Stimulated activated naive CD8-positive, alpha-beta T cell treated with anti-CD3 and anti-CD28 coated beads, Interleukin-15, amount 100 ng/mL, for 72 hours (primary cell): Measurements from ENCODE around the gene TMEM53.
"Not testable (repeated sequence)": the region's sequence is repeated elsewhere in the genome, so short reads cannot be mapped to it uniquely, and the experiment has no call there.

Experiments
- ATAC-seq: fragments of 150-1000 bp; cut with Tn5 transposase; 2 replicates; pipeline ENCODE4 v1.10.0; 2021; ENCODE audit warnings: mild to moderate bottlenecking, moderate library complexity
- DNase-seq, 2 donors: peaks; one replicate each; pipeline ENCODE4 v3.0.0; 2021 to 2022
- H3K27ac Mint-ChIP-seq, 2 donors: one replicate each; pipeline ENCODE4 v1.8.0; 2022; ENCODE audit warnings: mild to moderate bottlenecking in 2 of 2, mixed read lengths in 2 of 2, moderate library complexity in 2 of 2
- H3K27me3 Mint-ChIP-seq: one replicate; pipeline ENCODE4 v1.8.0; 2022; ENCODE audit warnings: mixed read lengths
- H3K4me1 Mint-ChIP-seq: one replicate; pipeline ENCODE4 v1.8.0; 2022; ENCODE audit warnings: mild to moderate bottlenecking, mixed read lengths
- H3K4me3 Mint-ChIP-seq, 2 donors: one replicate each; pipeline ENCODE4 v1.8.0; 2022; ENCODE audit warnings: mild to moderate bottlenecking in 2 of 2, mixed read lengths in 2 of 2, moderate library complexity in 1 of 2
- H3K9me3 Mint-ChIP-seq, 2 donors: one replicate each; pipeline ENCODE4 v1.8.0; 2022; ENCODE audit warnings: mixed read lengths in 2 of 2

TMEM53 gene

GRCh38 chr1:44707112-44707881, 33.0 kb upstream of the TMEM53 start:
- H3K27me3 Mint-ChIP-seq, result no peaks in the 10 kb centered on the region
- DNase-seq, result no peak
- peaks cover 17% of the 10 kb centered on the region for H3K4me1 Mint-ChIP-seq
- ATAC-seq, result no peak
- H3K4me3 Mint-ChIP-seq, result no peak overlapping the region
- H3K9me3 Mint-ChIP-seq, result no peaks in the 10 kb centered on the region
- H3K27ac Mint-ChIP-seq, result no peak overlapping the region

DNA sequence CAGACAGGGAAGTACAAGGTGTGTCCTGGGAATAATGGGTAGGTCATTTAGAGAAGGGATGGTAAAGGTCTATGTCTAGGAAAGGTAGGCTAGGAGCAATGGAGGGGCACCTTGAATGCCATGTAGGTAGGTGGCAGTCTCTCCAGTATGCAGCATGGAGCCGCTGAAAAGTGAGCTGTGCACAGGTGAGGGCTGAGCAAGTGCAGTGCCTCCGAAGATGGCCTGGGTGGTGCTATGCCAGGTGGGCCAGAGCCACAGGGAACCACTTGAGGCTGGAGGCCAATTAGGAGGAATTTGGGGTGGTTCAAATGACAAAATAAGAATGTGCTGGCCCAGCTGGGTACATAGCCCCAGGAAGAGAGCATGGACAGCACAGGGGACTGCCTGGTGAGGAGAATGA, 31.7 kb upstream of the TMEM53 start:
- no peak overlapping the region for H3K4me3 Mint-ChIP-seq
- peaks cover 17% of the 10 kb centered on the region for H3K4me1 Mint-ChIP-seq
- no peaks in the 10 kb centered on the region for H3K27me3 Mint-ChIP-seq
- ATAC-seq (no peak), DNase-seq (no peak)
- H3K27ac Mint-ChIP-seq, result peak overlapping the region in 1 of 2 donors; percentile 47
- no peaks in the 10 kb centered on the region for H3K9me3 Mint-ChIP-seq

- Mint-ChIP-seq H3K27ac (peak overlapping the region in 1 of 2 donors; percentile 47), H3K4me1 (peaks cover 17% of the 10 kb centered on the region), H3K4me3 (no peak overlapping the region), H3K27me3 (no peaks in the 10 kb centered on the region), H3K9me3 (no peaks in the 10 kb centered on the region)
- no peak for DNase-seq
- no peak for ATAC-seq
These were observed 31.2 kb upstream of the TMEM53 start for GRCh38 chr1:44705470-44705869.

- H3K4me1 Mint-ChIP-seq, result peaks cover 17% of the 10 kb centered on the region
- no peaks in the 10 kb centered on the region for H3K27me3 Mint-ChIP-seq
- DNase-seq (no peak), ATAC-seq (no peak)
- H3K27ac Mint-ChIP-seq, result no peak overlapping the region
- H3K4me3 Mint-ChIP-seq, result no peak overlapping the region
- H3K9me3 Mint-ChIP-seq, result no peaks in the 10 kb centered on the region
These were observed 26.9 kb upstream of the TMEM53 start for GRCh38 chr1:44701141-44701573.

GRCh38 chr1:44700573-44700972, 26.3 kb upstream of the TMEM53 start:
- Mint-ChIP-seq H3K9me3 (no peaks in the 10 kb centered on the region), H3K27ac (peak overlapping the region in 1 of 2 donors; percentile 46), H3K4me3 (no peak overlapping the region), H3K4me1 (peaks cover 22% of the 10 kb centered on the region), H3K27me3 (no peaks in the 10 kb centered on the region)
- no peak for DNase-seq
- no peak for ATAC-seq

GRCh38 chr1:44699375-44699774, 25.1 kb upstream of the TMEM53 start:
- peaks cover 23% of the 10 kb centered on the region for H3K4me1 Mint-ChIP-seq
- not testable (repeated sequence) for ATAC-seq, H3K27ac Mint-ChIP-seq, DNase-seq, H3K9me3 Mint-ChIP-seq, H3K27me3 Mint-ChIP-seq, H3K4me3 Mint-ChIP-seq

DNA sequence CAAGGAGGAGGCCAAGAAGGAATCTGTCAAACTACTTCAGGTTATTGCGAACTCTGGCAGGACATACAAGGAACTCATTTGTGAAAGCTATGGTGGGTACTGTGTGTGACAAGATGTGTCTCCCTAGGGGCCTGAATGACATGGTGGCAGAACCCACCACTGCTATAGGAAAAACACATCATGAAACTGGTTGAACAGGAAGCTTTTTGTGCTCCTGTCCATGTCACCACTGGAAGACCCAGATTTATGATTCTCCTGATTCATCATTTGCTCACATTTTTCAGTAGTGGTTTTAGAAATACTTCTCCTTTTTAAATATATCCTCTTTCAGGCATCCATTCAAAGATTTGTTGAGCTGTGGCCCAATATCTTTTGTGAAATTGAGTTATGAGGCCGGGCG, 23.9 kb upstream of the TMEM53 start:
- peaks cover 33% of the 10 kb centered on the region for H3K4me1 Mint-ChIP-seq
- ATAC-seq, result no peak
- no peak for DNase-seq
- no peaks in the 10 kb centered on the region for H3K27me3 Mint-ChIP-seq
- no peak overlapping the region for H3K27ac Mint-ChIP-seq
- no peaks in the 10 kb centered on the region for H3K9me3 Mint-ChIP-seq
- H3K4me3 Mint-ChIP-seq, result no peak overlapping the region

GRCh38 chr1:44696789-44697345, 22.6 kb upstream of the TMEM53 start:
- ATAC-seq, result peak; percentile 94
- Mint-ChIP-seq H3K4me1 (peaks cover 39% of the 10 kb centered on the region), H3K4me3 (peak overlapping the region; percentile 58 to 67), H3K9me3 (no peaks in the 10 kb centered on the region), H3K27ac (peak overlapping the region; percentile 87 to 89), H3K27me3 (no peaks in the 10 kb centered on the region)
- peak in 1 of 2 donors; percentile 64 for DNase-seq

- no peak overlapping the region for H3K4me3 Mint-ChIP-seq
- H3K27ac Mint-ChIP-seq, result peak overlapping the region in 1 of 2 donors; percentile 42
- DNase-seq (no peak), ATAC-seq (no peak)
- H3K27me3 Mint-ChIP-seq, result no peaks in the 10 kb centered on the region
- H3K4me1 Mint-ChIP-seq, result peaks cover 39% of the 10 kb centered on the region
- no peaks in the 10 kb centered on the region for H3K9me3 Mint-ChIP-seq
These were observed 21.8 kb upstream of the TMEM53 start for GRCh38 chr1:44696101-44696500.

DNA sequence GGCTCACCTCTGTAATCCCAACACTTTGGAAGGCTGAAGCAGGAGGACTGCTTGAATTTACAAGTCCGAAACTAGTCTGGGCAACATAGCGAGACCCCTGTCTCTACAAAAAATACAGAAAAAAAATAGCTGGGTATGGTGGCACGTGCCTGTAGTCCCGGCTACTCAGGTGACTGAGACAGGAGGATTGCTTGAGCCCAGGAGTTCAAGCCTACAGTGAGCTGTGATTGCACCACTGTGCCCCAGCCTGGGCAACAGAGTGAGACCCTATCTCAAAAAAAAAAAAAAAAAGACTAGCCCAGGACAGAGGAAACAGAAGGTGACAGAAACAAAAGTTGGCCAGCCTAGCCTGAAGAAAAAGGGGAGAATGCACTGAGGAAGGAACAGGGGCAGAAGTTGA, 21.4 kb upstream of the TMEM53 start:
- DNase-seq (no peak), ATAC-seq (no peak)
- Mint-ChIP-seq H3K4me3 (no peak overlapping the region), H3K9me3 (no peaks in the 10 kb centered on the region), H3K27ac (no peak overlapping the region), H3K4me1 (peaks cover 39% of the 10 kb centered on the region), H3K27me3 (no peaks in the 10 kb centered on the region)

GRCh38 chr1:44694863-44695478, 20.7 kb upstream of the TMEM53 start:
- DNase-seq (no peak), ATAC-seq (no peak)
- H3K27me3 Mint-ChIP-seq, result no peaks in the 10 kb centered on the region
- H3K9me3 Mint-ChIP-seq, result no peaks in the 10 kb centered on the region
- H3K27ac Mint-ChIP-seq, result no peak overlapping the region
- H3K4me3 Mint-ChIP-seq, result no peak overlapping the region
- peaks cover 39% of the 10 kb centered on the region for H3K4me1 Mint-ChIP-seq

GRCh38 chr1:44693900-44694299, 19.6 kb upstream of the TMEM53 start:
- Mint-ChIP-seq H3K27me3 (no peaks in the 10 kb centered on the region), H3K4me1 (peaks cover 39% of the 10 kb centered on the region), H3K9me3 (no peaks in the 10 kb centered on the region), H3K4me3 (no peak overlapping the region), H3K27ac (peak overlapping the region; percentile 36 to 97)
- DNase-seq (no peak), ATAC-seq (no peak)

DNA sequence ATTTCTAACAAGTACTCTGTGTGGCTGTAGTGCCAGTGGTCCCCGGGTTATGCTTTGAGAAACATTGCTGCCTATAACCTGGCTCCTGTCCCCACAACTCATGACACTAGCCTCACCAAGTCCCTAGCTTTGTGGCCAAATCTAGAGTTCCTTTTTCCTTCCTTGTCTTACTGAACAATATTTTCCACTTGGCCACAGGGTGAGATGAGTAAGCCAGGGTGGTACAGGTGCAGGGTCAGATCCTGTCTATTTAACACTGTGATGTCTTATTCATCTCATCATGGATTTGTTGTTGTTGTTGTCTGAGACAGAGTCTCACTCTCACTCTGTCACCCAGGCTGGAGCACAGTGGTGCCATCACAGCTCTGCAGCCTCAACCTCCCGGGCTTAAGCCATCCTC, 18.9 kb upstream of the TMEM53 start:
- ATAC-seq, result peak; percentile 83
- Mint-ChIP-seq H3K27me3 (no peaks in the 10 kb centered on the region), H3K27ac (peak overlapping the region; percentile 36 to 54), H3K4me3 (no peak overlapping the region), H3K4me1 (peaks cover 39% of the 10 kb centered on the region), H3K9me3 (no peaks in the 10 kb centered on the region)
- peak in 1 of 2 donors; percentile 42 for DNase-seq

DNA sequence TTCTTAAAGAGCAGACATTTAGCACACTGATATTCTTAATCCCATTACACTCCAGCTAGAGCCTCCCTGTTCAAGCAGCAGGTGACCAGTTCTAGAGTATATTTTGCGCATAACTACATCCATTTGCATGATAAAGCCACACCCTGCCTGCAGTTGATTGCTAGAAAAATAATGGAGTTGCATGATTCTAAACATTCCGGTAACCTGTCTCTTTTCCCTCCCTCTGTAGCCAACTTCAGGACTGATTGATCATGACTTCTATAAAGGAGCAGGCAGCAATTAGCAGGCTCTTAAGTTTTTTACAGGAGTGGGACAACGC, 15.1 kb upstream of the TMEM53 start:
- no peaks in the 10 kb centered on the region for H3K27me3 Mint-ChIP-seq
- H3K27ac Mint-ChIP-seq, result no peak overlapping the region
- no peak overlapping the region for H3K4me3 Mint-ChIP-seq
- ATAC-seq (no peak), DNase-seq (no peak)
- H3K9me3 Mint-ChIP-seq, result no peaks in the 10 kb centered on the region
- peaks cover 20% of the 10 kb centered on the region for H3K4me1 Mint-ChIP-seq

DNA sequence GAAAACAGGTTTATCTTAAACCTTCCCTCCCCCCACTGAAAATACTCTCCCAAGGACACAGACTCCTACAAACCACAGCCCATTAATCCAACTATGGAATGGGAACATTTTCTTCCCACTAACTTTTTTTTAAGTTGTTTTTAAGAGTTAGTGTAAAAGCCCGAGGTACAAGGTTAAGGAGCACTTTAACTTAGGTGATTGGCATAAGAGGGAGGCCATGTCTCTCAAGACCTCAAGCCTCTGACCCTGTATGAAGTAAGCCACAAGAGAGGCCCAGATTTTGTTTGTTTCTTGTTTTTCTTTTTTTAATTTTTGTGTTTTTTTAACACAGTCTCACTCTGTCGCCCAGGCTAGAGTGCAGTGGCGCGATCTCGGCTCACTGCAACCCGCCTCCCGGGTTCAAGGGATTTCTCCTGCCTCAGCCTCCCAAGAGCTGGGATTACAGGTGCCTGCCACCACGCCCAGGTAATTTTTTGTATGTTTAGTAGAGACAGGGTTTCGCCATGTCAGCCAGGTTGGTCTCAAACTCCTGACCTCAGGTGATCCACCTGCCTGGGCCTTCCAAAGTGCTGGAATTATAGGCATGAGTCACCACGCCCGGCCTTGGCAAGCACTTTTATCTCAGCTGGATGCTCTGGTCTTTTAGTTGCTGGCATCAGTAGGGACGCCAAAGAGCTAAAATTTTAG, 14.6 kb upstream of the TMEM53 start:
- no peak for DNase-seq
- Mint-ChIP-seq H3K4me3 (no peak overlapping the region), H3K27me3 (no peaks in the 10 kb centered on the region), H3K4me1 (peaks cover 20% of the 10 kb centered on the region), H3K9me3 (no peaks in the 10 kb centered on the region), H3K27ac (no peak overlapping the region)
- ATAC-seq, result no peak

DNA sequence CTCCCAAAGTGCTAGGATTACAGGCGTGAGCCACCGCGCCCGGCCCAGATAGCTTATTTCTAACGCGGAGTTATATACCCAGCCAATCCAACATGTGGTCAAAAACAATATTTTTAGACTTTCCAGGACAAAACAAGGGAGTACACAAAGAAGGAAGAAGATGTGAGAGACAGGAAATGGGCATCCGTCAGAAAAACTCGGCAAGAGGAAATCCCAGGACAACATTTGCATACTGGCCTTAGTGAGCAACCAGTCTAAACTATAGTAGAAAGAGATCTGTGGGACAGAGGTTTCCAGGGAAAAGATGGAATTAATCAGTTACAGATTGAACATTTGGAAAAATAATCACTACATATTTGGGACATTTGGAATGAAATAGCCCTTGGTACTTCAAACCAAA, 11.6 kb upstream of the TMEM53 start:
- no peak for DNase-seq
- Mint-ChIP-seq H3K4me1 (peaks cover 6% of the 10 kb centered on the region), H3K9me3 (no peaks in the 10 kb centered on the region), H3K27ac (peak overlapping the region in 1 of 2 donors; percentile 77), H3K27me3 (no peaks in the 10 kb centered on the region), H3K4me3 (no peak overlapping the region)
- ATAC-seq, result no peak
